Stimulated activated CD4-positive, alpha-beta T cell treated with anti-CD3 and anti-CD28 coated beads, Interleukin-2, amount 100 ng/mL, for 48 hours (primary cell): ENCODE measurements around the gene FRAT2.

Experiments used
- DNase-seq, 2 donors: peaks; one replicate each; pipeline ENCODE4 v3.0.0-alpha.2; 2020

Gene FRAT2, protein sequence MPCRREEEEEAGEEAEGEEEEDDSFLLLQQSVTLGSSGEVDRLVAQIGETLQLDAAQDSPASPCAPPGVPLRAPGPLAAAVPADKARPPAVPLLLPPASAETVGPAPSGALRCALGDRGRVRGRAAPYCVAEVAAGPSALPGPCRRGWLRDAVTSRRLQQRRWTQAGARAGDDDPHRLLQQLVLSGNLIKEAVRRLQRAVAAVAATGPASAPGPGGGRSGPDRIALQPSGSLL

GRCh38 chr10:97334370-97335175 is at the start of gene FRAT2:
Gene FRAT2 (minus strand): TSS chr10:97334729. CDS start chr10:97334572, 157 bp downstream.
- peak; percentile 80 for DNase-seq

DNA sequence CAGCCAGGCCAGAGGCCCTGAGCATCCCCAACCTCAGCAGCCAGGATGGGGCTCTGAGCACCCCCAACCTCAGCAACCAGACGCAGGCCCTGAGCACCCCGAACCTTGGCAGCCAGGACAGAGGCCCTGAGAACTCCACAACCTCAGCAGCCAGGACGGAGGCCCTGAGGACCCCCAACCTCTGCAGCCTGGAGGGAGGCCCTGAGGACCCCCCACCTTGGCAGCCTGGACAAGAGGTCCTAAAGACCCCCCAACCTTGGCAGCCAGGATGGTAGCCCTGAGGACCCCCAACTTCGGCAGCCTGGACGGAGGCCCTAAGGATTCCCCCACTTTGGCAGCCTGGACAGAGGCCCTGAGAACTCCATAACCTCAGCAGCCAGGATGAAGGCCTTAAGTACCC is 49.6 kb upstream of the FRAT2 start:
- DNase-seq, result no peak

DNA sequence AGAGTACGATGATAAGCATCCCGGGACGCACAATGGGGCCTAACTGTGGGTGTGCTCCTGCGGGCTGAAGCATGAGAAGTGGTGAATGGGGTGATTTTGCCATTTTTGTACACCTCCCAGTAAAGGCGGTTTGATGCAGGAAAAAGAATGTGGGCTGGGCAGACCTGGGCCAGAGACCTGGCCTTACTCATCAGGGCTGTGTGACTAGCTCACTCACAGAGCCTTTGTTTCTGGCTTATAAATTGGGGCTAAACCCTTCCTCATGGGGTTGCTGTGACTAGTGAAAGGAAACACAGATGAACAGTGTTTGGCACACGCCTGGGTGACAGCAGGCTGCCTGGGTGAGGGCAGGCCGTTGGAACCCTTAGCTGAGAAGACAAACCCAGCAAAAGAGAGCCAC is 48.6 kb upstream of the FRAT2 start:
- no peak for DNase-seq

DNA sequence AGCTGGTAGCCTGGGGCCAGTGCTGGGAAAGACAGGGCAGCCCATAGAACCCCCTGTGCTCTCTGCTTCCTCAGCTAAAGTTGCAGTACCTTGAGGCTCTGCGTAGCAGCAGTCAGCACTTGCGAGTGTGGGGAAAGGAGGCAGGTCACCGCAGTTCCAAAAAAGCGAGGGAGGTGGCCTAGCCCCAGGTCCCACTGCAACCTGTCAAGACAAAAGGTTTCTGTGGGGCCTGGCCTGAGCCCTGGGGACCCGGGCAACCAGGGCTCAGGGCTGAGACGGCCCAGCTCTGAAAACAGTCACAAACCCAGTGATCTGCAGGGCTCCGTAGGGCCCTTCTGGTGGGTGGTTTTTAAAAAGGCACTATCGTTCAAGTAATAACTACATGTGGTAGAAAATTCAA is 47.1 kb upstream of the FRAT2 start:
- no peak for DNase-seq

- no peak for DNase-seq
Measured at GRCh38 chr10:97380516-97380915, 46.0 kb upstream of the FRAT2 start.

DNA sequence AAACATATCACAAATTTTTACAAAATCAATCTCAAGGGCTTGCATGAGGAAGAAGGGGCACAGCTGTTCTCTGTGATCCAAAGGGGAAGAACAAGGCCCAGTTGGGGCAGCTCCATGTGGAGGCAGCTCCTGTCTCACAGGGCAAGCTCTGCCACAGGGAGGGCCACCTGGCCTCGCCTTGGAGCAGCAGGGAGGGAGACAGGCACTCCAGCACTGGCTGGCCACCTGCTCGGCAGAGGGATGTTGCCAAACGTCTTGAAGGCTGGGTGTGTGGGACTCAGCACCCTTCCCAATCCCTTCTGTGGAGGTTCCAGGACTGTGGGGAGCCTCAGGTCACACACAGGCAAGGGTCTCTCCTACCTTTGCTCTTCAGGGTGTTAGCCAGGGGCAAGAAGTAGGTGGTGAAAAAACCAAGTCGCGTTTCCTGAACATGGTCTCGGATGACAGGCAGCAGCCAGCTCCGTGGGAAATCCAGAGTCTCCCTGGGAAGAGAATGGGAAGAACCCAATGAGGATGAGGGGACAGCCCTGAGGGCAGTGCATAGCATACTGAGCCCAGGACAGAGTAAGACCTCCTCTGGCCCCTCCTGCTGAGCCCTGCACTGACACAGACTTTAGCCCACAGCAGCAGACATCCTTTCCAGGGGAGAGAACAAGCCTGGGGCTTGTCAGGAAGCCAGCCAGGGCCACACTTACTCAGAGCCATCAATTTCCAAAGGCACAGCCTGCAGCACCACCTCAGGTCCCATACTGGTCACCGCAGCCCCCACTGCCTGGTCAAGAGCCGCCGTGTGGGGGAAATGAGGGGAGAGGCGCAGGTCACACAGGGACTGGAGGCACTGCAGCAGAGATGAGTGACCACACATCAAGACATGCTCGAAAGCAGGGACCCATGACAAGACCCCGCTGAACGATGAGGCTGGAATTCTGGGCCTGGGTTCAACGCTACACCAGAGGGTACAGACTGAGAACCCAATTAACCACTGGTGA is 44.7 kb upstream of the FRAT2 start:
- no peak for DNase-seq

DNA sequence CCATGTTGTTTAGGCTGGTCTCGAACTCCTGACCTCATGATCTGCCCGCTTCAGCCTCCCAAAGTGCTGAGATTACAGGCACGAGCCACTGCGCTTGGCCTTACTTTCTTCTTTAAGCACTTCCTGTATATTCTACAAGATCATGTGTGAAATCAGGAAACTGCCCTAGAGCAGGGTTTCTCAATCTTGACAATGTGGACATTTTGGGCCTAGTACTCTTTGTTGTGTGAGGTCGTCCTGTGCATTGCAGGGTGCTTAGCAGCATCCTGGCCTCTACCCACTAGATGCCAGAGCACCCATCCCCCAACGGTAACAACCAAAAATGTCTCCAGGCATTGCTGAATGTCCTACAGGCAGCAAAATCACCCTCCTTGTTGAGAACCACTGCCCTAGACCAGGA is 41.9 kb upstream of the FRAT2 start:
- no peak for DNase-seq

DNA sequence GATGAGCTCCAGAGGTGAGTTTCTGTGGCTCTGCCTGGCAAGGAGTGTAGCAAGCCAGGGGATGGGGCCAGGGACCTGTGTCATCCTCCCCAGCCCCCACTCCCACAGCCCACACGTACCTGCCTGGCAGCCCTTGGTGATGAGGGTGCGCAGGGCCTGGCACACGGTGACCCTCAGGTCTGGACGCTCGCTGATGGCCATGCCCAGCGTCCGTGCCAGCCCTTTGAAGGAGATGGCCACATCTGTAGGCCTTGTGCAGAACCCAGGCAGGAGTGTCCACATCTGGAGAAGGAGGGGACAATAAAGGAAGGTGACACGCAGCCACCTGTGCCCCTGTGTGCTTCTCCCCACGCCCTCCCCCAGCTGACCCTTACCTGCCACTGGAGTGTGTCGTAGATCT is 38.9 kb upstream of the FRAT2 start:
- DNase-seq, result no peak

GRCh38 chr10:97372233-97372875 is 37.8 kb upstream of the FRAT2 start:
- no peak for DNase-seq

DNA sequence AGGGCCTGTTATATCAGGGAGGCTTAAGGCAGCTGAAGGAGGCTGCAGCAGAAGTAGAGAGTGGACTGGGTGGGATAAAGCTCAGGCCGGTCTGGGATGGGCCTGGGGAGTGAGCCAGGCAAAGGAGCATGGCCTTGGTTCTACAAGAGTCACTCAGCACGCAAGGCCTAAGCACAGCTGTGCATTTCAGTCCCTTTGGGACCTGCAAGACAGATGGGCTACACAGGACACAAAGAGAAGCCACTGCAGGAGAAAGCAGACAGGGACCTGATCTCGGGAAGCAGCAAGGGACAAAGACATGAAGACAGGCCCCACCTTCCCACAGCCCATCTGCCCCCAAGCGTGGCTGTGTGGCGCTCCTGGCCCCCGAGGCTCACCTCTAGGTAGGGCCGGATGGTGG is 37.2 kb upstream of the FRAT2 start:
- no peak for DNase-seq

GRCh38 chr10:97367126-97367649 is 32.7 kb upstream of the FRAT2 start:
- DNase-seq, result no peak

GRCh38 chr10:97366572-97366971 is 32.0 kb upstream of the FRAT2 start:
- no peak for DNase-seq

DNA sequence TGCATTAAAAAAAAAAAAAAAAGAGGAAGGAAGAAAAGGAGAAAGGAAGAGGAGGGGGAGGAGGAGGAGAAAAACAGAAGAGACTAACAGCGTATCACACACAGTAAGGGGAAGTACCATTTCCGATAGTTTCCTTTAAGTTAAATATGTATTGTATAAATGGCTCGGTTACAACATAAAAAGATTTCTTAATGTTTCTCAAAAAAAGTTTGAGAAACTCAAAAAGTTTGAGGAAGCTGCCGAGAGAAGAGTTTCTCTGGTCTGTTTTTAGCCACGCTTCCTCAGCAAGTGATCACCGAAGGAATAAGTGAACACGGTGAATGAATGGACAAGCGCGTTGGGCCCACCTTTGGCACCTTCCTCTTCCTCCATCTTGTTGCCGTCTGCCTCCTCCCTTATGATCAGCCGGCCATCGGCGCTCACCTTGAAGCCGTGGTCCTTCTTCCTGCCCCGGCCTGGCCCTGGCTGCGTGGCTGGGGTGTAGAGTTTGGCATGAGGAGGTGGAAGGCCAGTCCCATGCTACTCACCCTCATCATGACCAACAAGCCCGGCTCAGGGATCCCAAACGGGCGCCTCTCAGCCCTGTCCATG is 31.3 kb upstream of the FRAT2 start:
- no peak for DNase-seq

DNA sequence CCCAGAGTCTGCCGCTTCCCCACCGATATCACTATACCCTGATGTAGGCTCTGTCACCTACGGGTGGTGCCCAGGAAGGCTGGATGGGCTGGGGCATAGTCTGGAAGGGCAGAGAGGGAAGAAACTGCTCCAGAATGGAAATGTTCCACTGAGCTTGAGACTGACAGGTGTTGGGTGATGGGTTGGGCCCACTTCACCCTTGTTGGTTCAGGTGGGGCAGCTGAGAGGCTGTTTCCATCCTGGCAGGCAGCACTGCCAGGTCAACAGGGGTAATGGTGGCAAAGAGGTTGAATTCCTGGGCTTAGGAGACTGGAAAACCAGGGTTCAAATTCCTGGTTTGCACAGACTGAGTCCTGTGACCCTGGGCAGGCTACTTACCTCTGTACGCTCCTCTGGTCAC is 28.5 kb upstream of the FRAT2 start:
- DNase-seq, result no peak

- DNase-seq, result no peak
Measured at GRCh38 chr10:97362310-97363033, 27.9 kb upstream of the FRAT2 start.

- no peak for DNase-seq
Measured at GRCh38 chr10:97361537-97361901, 27.0 kb upstream of the FRAT2 start.

GRCh38 chr10:97360705-97361536 is 26.4 kb upstream of the FRAT2 start:
- DNase-seq, result no peak

DNA sequence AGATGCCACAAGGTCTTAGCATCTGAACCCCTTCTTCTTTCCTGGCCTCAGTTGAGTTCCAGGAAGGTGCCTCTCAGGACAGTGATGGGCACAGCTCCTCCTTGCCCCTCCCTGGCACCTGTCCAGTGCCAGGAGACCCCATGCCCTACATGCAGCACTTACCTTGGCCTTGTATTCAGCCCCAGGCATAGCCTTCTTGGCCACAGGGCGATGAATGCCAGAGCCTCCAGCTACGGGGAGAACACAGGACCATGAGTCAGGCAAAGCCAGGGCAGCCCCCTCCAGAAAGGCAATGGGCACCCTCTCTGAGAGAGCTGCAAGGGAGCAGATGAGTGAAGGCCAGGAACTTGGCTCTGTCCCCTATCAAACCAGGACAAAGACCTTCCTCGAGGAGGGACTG is 24.3 kb upstream of the FRAT2 start:
- DNase-seq, result no peak

- no peak for DNase-seq
Measured at GRCh38 chr10:97358349-97358748, 23.8 kb upstream of the FRAT2 start.

DNA sequence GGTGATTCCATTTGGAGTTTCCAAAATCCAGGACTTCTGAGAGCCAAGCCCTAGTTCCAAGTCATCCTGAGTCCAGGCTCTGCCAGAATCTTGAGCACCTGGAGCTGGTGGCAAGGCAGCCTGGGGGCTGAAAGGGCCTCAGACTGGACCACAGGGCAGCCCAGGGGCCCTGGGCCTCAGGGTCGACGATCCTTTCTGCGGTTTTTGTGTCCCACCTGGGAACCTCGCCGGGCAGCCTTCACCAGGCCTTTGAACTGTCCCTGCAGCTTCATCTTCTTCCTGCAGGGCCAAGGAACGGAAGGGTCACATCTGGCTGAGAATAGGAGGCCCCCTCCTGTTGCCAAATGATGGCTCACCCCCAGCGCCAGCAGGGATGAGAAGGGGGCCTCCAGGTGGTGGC is 22.4 kb upstream of the FRAT2 start:
- DNase-seq, result no peak
